Measurements from ENCODE around the gene ADAM11.

DNA sequence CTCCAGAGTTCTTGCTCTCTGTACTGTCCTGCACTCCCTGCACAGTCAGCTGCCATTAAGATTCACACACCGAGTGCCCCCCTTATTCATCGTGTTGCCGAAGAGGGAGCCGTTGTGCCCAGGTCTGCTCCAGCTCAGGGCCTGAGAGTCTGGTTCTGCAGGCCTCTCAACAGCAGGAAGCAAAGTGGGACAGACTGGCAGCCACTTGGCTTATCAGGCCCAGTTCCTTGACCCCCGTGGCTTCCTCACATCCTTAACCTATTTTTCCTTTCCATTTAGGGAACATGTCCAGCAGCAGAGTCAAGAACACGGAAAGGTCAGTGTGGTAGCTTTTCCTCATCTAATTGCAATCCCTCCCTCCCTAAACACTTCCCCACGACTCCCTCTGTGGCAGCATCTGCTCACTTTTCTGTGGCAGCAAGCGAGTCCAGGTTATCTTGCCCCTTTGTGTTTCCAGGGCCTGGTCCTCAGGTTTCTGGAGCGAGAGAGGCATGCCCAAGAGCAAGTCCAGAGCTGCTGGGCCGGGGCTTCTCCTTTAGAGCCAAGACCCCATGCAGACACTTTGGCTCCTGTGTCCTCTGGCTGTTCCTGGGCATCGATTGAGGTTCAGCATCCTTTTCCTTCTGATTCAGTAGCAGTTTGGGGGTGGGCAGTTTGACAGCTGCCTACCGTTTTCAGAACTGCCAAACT is 22.1 kb upstream of the ADAM11 start:
- TF ChIP-seq, protein P1, sequence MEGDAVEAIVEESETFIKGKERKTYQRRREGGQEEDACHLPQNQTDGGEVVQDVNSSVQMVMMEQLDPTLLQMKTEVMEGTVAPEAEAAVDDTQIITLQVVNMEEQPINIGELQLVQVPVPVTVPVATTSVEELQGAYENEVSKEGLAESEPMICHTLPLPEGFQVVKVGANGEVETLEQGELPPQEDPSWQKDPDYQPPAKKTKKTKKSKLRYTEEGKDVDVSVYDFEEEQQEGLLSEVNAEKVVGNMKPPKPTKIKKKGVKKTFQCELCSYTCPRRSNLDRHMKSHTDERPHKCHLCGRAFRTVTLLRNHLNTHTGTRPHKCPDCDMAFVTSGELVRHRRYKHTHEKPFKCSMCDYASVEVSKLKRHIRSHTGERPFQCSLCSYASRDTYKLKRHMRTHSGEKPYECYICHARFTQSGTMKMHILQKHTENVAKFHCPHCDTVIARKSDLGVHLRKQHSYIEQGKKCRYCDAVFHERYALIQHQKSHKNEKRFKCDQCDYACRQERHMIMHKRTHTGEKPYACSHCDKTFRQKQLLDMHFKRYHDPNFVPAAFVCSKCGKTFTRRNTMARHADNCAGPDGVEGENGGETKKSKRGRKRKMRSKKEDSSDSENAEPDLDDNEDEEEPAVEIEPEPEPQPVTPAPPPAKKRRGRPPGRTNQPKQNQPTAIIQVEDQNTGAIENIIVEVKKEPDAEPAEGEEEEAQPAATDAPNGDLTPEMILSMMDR (IDR thresholded peaks at IDR 0.05) = no peak
- no peak for TF ChIP-seq ZFX (IDR thresholded peaks at IDR 0.05; ENCODE audit: borderline replicate concordance)
